ENCODE data around the gene IGBP1.

GRCh38 chrX:70087857-70088630 lies 45.2 kb upstream of the IGBP1 start:
- TF ChIP-seq POLR2AphosphoS5 (IDR thresholded peaks at IDR 0.05) (no peak), CTCF (IDR thresholded peaks at IDR 0.05 in 8 of 11, conservative IDR thresholded peaks at IDR 0.05 in 3 of 11) (no peak)

Data from spleen (tissue), 7 donors.